GM19351 (cell line): ENCODE measurements around the gene BNC2.

ENCODE experiments used
- ATAC-seq: cut with Tn5 transposase; IDR thresholded peaks from one replicate; pipeline ENCODE4 v1.9.1; 2021; ENCODE audit warnings: mild to moderate bottlenecking, moderate library complexity; ENCODE audit not compliant: unreplicated experiment

BNC2 gene

GRCh38 chr9:16637911-16638310 is 232.6 kb downstream of the BNC2 start:
- ATAC-seq: no peak

- no peak for ATAC-seq
Measured at GRCh38 chr9:16637218-16637617, 233.3 kb downstream of the BNC2 start.

- ATAC-seq: no peak
Measured at GRCh38 chr9:16633794-16634193, 236.7 kb downstream of the BNC2 start.

- no peak for ATAC-seq
Measured at GRCh38 chr9:16628413-16628812, 242.1 kb downstream of the BNC2 start.

- ATAC-seq: no peak
Measured at GRCh38 chr9:16627967-16628366, 242.5 kb downstream of the BNC2 start.

- no peak for ATAC-seq
Measured at GRCh38 chr9:16627521-16627920, 242.9 kb downstream of the BNC2 start.

GRCh38 chr9:16626577-16627130 is 243.8 kb downstream of the BNC2 start:
- ATAC-seq: no peak

GRCh38 chr9:16625811-16626210 is 244.7 kb downstream of the BNC2 start:
- ATAC-seq: no peak

GRCh38 chr9:16625161-16625631 is 245.3 kb downstream of the BNC2 start:
- no peak for ATAC-seq

- no peak for ATAC-seq
Measured at GRCh38 chr9:16624744-16625117, 245.7 kb downstream of the BNC2 start.

GRCh38 chr9:16623989-16624743 is 246.3 kb downstream of the BNC2 start:
- ATAC-seq: no peak

- no peak for ATAC-seq
Measured at GRCh38 chr9:16622541-16622940, 247.9 kb downstream of the BNC2 start.

GRCh38 chr9:16619914-16620520 is 250.5 kb downstream of the BNC2 start:
- no peak for ATAC-seq

- ATAC-seq: no peak
Measured at GRCh38 chr9:16619402-16619801, 251.1 kb downstream of the BNC2 start.

- no peak for ATAC-seq
Measured at GRCh38 chr9:16618524-16618923, 251.9 kb downstream of the BNC2 start.

- ATAC-seq: no peak
Measured at GRCh38 chr9:16616686-16617085, 253.8 kb downstream of the BNC2 start.

- no peak for ATAC-seq
Measured at GRCh38 chr9:16615451-16615850, 255.0 kb downstream of the BNC2 start.

GRCh38 chr9:16613605-16614004 is 256.9 kb downstream of the BNC2 start:
- ATAC-seq: no peak

- no peak for ATAC-seq
Measured at GRCh38 chr9:16613051-16613450, 257.4 kb downstream of the BNC2 start.

- no peak for ATAC-seq
Measured at GRCh38 chr9:16612627-16613026, 257.8 kb downstream of the BNC2 start.

- ATAC-seq: no peak
Measured at GRCh38 chr9:16611983-16612382, 258.5 kb downstream of the BNC2 start.

- ATAC-seq: no peak
Measured at GRCh38 chr9:16611001-16611400, 259.5 kb downstream of the BNC2 start.
